Chondrocyte (in vitro differentiated cells): ENCODE measurements around the gene GLMP. TPM values are rescaled to one million over a fixed set of nuclear protein-coding genes. Genes with fewer than 3 reads are reported as not detected.
A peak's percentile ranks its signal among the peaks of the same experiment; 100 is the strongest.

Experiments used
- DNase-seq: peaks from one replicate; pipeline ENCODE4 v3.0.0; 2021; ENCODE audit warnings: mixed read lengths, low spot score
- H3K27ac Mint-ChIP-seq: one replicate; pipeline ENCODE4 v1.8.0; 2021; ENCODE audit warnings: mild to moderate bottlenecking, moderate library complexity, mixed read lengths; ENCODE audit not compliant: unreplicated experiment
- H3K27me3 Mint-ChIP-seq: 2 replicates; pipeline ENCODE4 v1.8.0; 2021; ENCODE audit warnings: low read depth, mixed read lengths
- H3K36me3 Mint-ChIP-seq: 2 replicates; pipeline ENCODE4 v1.8.0; 2021; ENCODE audit warnings: low read depth, mixed read lengths
- H3K4me1 Mint-ChIP-seq: 2 replicates; pipeline ENCODE4 v1.8.0; 2021; ENCODE audit warnings: low read depth, mild to moderate bottlenecking, mixed read lengths
- H3K4me3 Mint-ChIP-seq: one replicate; pipeline ENCODE4 v1.8.0; 2021; ENCODE audit warnings: mild to moderate bottlenecking, moderate library complexity, mixed read lengths; ENCODE audit not compliant: unreplicated experiment
- H3K9me3 Mint-ChIP-seq: 2 replicates; pipeline ENCODE4 v1.8.0; 2021; ENCODE audit warnings: low read depth, mixed read lengths
- CTCF ChIP-seq: fragments of 200-600 bp; sonication (generic); IDR thresholded peaks from 2 replicates; pipeline ENCODE4 v1.5.0; 2021; ENCODE audit warnings: antibody characterized with exemption, mild to moderate bottlenecking, moderate library complexity
- total RNA-seq: library from RNA; stranded (reverse); gene quantifications from 3 replicates; pipeline ENCODE4 v1.2.1, GENCODE V29; 2021

The GLMP gene
- total RNA-seq, 1 donor from 2014 or later = 68.1 TPM

GRCh38 chr1:156293895-156294294 lies 1.6 kb downstream of the GLMP start:
- no peak for TF ChIP-seq CTCF
- DNase-seq = no peak
- H3K4me3 Mint-ChIP-seq = no peak overlapping the region
- H3K36me3 Mint-ChIP-seq = peaks cover 4% of the 10 kb centered on the region
- no peaks in the 10 kb centered on the region for H3K9me3 Mint-ChIP-seq
- peaks cover 48% of the 10 kb centered on the region for H3K4me1 Mint-ChIP-seq
- H3K27me3 Mint-ChIP-seq = no peaks in the 10 kb centered on the region
- H3K27ac Mint-ChIP-seq = no peak overlapping the region

GRCh38 chr1:156293098-156293434 lies 2.4 kb downstream of the GLMP start:
- no peak for TF ChIP-seq CTCF
- Mint-ChIP-seq H3K27ac (peak overlapping the region; percentile 74), H3K4me3 (no peak overlapping the region), H3K36me3 (peaks cover 4% of the 10 kb centered on the region), H3K27me3 (no peaks in the 10 kb centered on the region), H3K9me3 (no peaks in the 10 kb centered on the region), H3K4me1 (peaks cover 48% of the 10 kb centered on the region)
- no peak for DNase-seq

- H3K9me3 Mint-ChIP-seq = no peaks in the 10 kb centered on the region
- no peak for TF ChIP-seq CTCF
- H3K27ac Mint-ChIP-seq = peak overlapping the region; percentile 98
- peak; percentile 97 for DNase-seq
- H3K36me3 Mint-ChIP-seq = peaks cover 4% of the 10 kb centered on the region
- peak overlapping the region; percentile 97 for H3K4me3 Mint-ChIP-seq
- peaks cover 48% of the 10 kb centered on the region for H3K4me1 Mint-ChIP-seq
- no peaks in the 10 kb centered on the region for H3K27me3 Mint-ChIP-seq
Observed at GRCh38 chr1:156291226-156292061, 4.0 kb downstream of the GLMP start.

- Mint-ChIP-seq H3K4me1 (peaks cover 36% of the 10 kb centered on the region), H3K9me3 (no peaks in the 10 kb centered on the region), H3K4me3 (no peak overlapping the region), H3K36me3 (peaks cover 4% of the 10 kb centered on the region), H3K27ac (no peak overlapping the region), H3K27me3 (no peaks in the 10 kb centered on the region)
- no peak for DNase-seq
- TF ChIP-seq CTCF = no peak
Observed at GRCh38 chr1:156289857-156290256, 5.6 kb downstream of the GLMP start.

- peak; percentile 72 for DNase-seq
- no peak overlapping the region for H3K4me3 Mint-ChIP-seq
- peaks cover 2% of the 10 kb centered on the region for H3K36me3 Mint-ChIP-seq
- TF ChIP-seq CTCF = no peak
- no peak overlapping the region for H3K27ac Mint-ChIP-seq
- H3K9me3 Mint-ChIP-seq = no peaks in the 10 kb centered on the region
- peaks cover 38% of the 10 kb centered on the region for H3K4me1 Mint-ChIP-seq
- H3K27me3 Mint-ChIP-seq = no peaks in the 10 kb centered on the region
Observed at GRCh38 chr1:156286061-156286460, 9.4 kb downstream of the GLMP start.
